H1 (cell line): ENCODE data around the gene CCDC14. TPM values are rescaled to one million over a fixed set of nuclear protein-coding genes. Genes with fewer than 3 reads are reported as not detected.

Experiments used
- ASH2L ChIP-seq: fragments of 200-600, 300-600 bp; sonication (generic); IDR thresholded peaks from one replicate; pipeline ENCODE4 v1.7.1; 2017; ENCODE audit warnings: low read length
- BRCA1 ChIP-seq: IDR thresholded peaks from 2 replicates; pipeline ENCODE4 v1.6.1; 2012; ENCODE audit warnings: low read depth, low read length, improper control_type of control experiment
- CHD1 ChIP-seq: IDR thresholded peaks from 2 replicates; pipeline ENCODE4 v1.6.1; 2012; ENCODE audit warnings: low read depth, low read length, improper control_type of control experiment
- FOSL1 ChIP-seq: IDR thresholded peaks from 2 replicates; pipeline ENCODE4 v1.6.1; 2011; ENCODE audit warnings: mild to moderate bottlenecking, low read depth, low read length, moderate library complexity; ENCODE audit not compliant: insufficient read depth
- JUND ChIP-seq: IDR thresholded peaks from 2 replicates; pipeline ENCODE4 v1.6.1; 2011; ENCODE audit warnings: mild to moderate bottlenecking, improper control_type of control experiment, low read length
- NRF1 ChIP-seq: IDR thresholded peaks from 2 replicates; pipeline ENCODE4 v1.6.1; 2011; ENCODE audit warnings: mild to moderate bottlenecking, low read depth, low read length, improper control_type of control experiment
- SAP30 ChIP-seq: fragments of 300-600 bp; sonication (generic); IDR thresholded peaks from 2 replicates; pipeline ENCODE4 v1.7.1; 2012; ENCODE audit warnings: low read length, moderate library complexity, mild to moderate bottlenecking, inconsistent platforms; ENCODE audit not compliant: insufficient read depth, insufficient replicate concordance
- SRF ChIP-seq: IDR thresholded peaks from 2 replicates; pipeline ENCODE4 v1.6.1; 2011; ENCODE audit warnings: mild to moderate bottlenecking, low read depth, low read length, moderate library complexity
- TCF12 ChIP-seq: IDR thresholded peaks from 2 replicates; pipeline ENCODE4 v1.6.1; 2011; ENCODE audit warnings: low read depth, mild to moderate bottlenecking, low read length
- ZNF274 ChIP-seq: IDR thresholded peaks from 2 replicates; pipeline ENCODE4 v1.7.0; 2012; ENCODE audit warnings: low read length, borderline replicate concordance; ENCODE audit errors: extremely low read depth
- polyA plus RNA-seq, 7 experiments: library from polyadenylated mRNA; depleted of rRNA in 3 of 7; stranded (reverse) in 5 of 7; unstranded in 2 of 7; fragments of >200 nt in 5 of 7; fragments of 200-250 nt in 2 of 7; gene quantifications; 1 replicate in 5 of 7; 2 replicates in 1 of 7; 4 replicates in 1 of 7; pipeline versions ENCODE4 v1.2.1 to v1.2.3, GENCODE V29; 2011 to 2013; ENCODE audit warnings: missing spikeins in 2 of 7, mixed read lengths in 2 of 7
- total RNA-seq: library from RNA; stranded (reverse); fragmentation: NEBNext Ultra II Directional; extraction: Animal tissue kit (Norgen Biotek cat#: 25700); gene quantifications from 2 replicates; pipeline ENCODE4 v1.2.1, GENCODE V29; 2021
- TF ChIP-seq, protein P1 (sequence below): fragments of 300-600 bp; sonication (generic); IDR thresholded peaks from 2 replicates; pipeline ENCODE4 v1.7.1; 2012; ENCODE audit warnings: low read length, moderate library complexity, mild to moderate bottlenecking, inconsistent platforms; ENCODE audit not compliant: insufficient replicate concordance

CCDC14 gene
- total and polyA plus RNA-seq, 2 of the 8 experiments (the other 6 are each of a cell fraction or from before 2014, with no cell fraction given): 53.6 to 95.7 TPM

DNA sequence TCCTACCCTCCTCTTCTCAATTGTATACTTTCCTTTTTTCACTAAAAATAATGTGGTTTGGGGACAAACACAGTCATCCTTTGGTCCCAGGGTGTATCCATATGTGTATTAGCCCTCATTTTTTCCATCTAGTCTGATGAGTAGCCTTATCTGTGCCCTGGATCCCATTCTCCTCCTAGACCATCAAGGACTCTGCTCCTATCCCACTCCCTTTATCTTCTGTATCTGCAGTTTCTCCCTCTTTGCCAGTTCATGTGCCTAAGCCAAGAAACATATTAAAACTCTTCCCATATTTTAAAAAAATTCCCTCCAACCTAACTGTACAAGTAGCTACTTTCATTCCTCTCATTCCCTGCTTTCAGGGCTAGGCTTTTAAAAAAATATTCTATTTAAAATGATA is 25.2 kb downstream of the CCDC14 start (continued):
- TF ChIP-seq, protein P1, sequence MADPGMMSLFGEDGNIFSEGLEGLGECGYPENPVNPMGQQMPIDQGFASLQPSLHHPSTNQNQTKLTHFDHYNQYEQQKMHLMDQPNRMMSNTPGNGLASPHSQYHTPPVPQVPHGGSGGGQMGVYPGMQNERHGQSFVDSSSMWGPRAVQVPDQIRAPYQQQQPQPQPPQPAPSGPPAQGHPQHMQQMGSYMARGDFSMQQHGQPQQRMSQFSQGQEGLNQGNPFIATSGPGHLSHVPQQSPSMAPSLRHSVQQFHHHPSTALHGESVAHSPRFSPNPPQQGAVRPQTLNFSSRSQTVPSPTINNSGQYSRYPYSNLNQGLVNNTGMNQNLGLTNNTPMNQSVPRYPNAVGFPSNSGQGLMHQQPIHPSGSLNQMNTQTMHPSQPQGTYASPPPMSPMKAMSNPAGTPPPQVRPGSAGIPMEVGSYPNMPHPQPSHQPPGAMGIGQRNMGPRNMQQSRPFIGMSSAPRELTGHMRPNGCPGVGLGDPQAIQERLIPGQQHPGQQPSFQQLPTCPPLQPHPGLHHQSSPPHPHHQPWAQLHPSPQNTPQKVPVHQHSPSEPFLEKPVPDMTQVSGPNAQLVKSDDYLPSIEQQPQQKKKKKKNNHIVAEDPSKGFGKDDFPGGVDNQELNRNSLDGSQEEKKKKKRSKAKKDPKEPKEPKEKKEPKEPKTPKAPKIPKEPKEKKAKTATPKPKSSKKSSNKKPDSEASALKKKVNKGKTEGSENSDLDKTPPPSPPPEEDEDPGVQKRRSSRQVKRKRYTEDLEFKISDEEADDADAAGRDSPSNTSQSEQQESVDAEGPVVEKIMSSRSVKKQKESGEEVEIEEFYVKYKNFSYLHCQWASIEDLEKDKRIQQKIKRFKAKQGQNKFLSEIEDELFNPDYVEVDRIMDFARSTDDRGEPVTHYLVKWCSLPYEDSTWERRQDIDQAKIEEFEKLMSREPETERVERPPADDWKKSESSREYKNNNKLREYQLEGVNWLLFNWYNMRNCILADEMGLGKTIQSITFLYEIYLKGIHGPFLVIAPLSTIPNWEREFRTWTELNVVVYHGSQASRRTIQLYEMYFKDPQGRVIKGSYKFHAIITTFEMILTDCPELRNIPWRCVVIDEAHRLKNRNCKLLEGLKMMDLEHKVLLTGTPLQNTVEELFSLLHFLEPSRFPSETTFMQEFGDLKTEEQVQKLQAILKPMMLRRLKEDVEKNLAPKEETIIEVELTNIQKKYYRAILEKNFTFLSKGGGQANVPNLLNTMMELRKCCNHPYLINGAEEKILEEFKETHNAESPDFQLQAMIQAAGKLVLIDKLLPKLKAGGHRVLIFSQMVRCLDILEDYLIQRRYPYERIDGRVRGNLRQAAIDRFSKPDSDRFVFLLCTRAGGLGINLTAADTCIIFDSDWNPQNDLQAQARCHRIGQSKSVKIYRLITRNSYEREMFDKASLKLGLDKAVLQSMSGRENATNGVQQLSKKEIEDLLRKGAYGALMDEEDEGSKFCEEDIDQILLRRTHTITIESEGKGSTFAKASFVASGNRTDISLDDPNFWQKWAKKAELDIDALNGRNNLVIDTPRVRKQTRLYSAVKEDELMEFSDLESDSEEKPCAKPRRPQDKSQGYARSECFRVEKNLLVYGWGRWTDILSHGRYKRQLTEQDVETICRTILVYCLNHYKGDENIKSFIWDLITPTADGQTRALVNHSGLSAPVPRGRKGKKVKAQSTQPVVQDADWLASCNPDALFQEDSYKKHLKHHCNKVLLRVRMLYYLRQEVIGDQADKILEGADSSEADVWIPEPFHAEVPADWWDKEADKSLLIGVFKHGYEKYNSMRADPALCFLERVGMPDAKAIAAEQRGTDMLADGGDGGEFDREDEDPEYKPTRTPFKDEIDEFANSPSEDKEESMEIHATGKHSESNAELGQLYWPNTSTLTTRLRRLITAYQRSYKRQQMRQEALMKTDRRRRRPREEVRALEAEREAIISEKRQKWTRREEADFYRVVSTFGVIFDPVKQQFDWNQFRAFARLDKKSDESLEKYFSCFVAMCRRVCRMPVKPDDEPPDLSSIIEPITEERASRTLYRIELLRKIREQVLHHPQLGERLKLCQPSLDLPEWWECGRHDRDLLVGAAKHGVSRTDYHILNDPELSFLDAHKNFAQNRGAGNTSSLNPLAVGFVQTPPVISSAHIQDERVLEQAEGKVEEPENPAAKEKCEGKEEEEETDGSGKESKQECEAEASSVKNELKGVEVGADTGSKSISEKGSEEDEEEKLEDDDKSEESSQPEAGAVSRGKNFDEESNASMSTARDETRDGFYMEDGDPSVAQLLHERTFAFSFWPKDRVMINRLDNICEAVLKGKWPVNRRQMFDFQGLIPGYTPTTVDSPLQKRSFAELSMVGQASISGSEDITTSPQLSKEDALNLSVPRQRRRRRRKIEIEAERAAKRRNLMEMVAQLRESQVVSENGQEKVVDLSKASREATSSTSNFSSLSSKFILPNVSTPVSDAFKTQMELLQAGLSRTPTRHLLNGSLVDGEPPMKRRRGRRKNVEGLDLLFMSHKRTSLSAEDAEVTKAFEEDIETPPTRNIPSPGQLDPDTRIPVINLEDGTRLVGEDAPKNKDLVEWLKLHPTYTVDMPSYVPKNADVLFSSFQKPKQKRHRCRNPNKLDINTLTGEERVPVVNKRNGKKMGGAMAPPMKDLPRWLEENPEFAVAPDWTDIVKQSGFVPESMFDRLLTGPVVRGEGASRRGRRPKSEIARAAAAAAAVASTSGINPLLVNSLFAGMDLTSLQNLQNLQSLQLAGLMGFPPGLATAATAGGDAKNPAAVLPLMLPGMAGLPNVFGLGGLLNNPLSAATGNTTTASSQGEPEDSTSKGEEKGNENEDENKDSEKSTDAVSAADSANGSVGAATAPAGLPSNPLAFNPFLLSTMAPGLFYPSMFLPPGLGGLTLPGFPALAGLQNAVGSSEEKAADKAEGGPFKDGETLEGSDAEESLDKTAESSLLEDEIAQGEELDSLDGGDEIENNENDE: no peak
- no peak for TF ChIP-seq CHD1
- no peak for TF ChIP-seq FOSL1
- TF ChIP-seq SAP30: no peak
- TF ChIP-seq NRF1: no peak
- TF ChIP-seq TCF12: no peak
- no peak for TF ChIP-seq ASH2L
- no peak for TF ChIP-seq BRCA1
- TF ChIP-seq ZNF274: no peak
- TF ChIP-seq JUND: no peak
- no peak for TF ChIP-seq SRF
